WTC11 (cell line): ENCODE data around the gene CNTNAP2. TPM values are rescaled to one million over a fixed set of nuclear protein-coding genes. Genes with fewer than 3 reads are reported as not detected.
A peak's percentile ranks its signal among the peaks of the same experiment; 100 is the strongest.

ENCODE experiments used
- ATAC-seq: fragments of 200-7000 bp; cut with Tn5 transposase; 2 replicates; pipeline ENCODE4 v1.10.0; 2021; ENCODE audit warnings: mild to moderate bottlenecking, moderate library complexity
- CTCF ChIA-PET: fragments of 300-600 bp; sonication (Branson Sonifier 250); formaldehyde crosslinking; loops from one replicate; lab custom pipeline; 2021; ENCODE audit warnings: antibody characterized with exemption; lab: Charles Lee
- POLR2A ChIA-PET: fragments of 350-600 bp; sonication (Branson Sonifier 250); formaldehyde crosslinking; loops from one replicate; lab custom pipeline; 2021; ENCODE audit warnings: antibody characterized with exemption; lab: Charles Lee
- DNase-seq: peaks from one replicate; pipeline ENCODE4 v3.0.0; 2021; ENCODE audit warnings: low spot score
- H3K27ac Mint-ChIP-seq: 2 replicates; pipeline ENCODE4 v1.8.0; 2021; ENCODE audit warnings: mixed read lengths
- H3K27me3 Mint-ChIP-seq: 2 replicates; pipeline ENCODE4 v1.8.0; 2021; ENCODE audit warnings: low read depth, mild to moderate bottlenecking, moderate library complexity, mixed read lengths
- H3K36me3 Mint-ChIP-seq: 2 replicates; pipeline ENCODE4 v1.8.0; 2021; ENCODE audit warnings: mixed read lengths
- H3K4me1 Mint-ChIP-seq: 2 replicates; pipeline ENCODE4 v1.8.0; 2022; ENCODE audit warnings: mixed read lengths
- H3K4me3 Mint-ChIP-seq: 2 replicates; pipeline ENCODE4 v1.8.0; 2021; ENCODE audit warnings: mild to moderate bottlenecking, moderate library complexity, mixed read lengths
- H3K9me3 Mint-ChIP-seq: 2 replicates; pipeline ENCODE4 v1.8.0; 2021; ENCODE audit warnings: mixed read lengths
- ATF1 ChIP-seq: sonication (generic); formaldehyde crosslinking; IDR thresholded peaks from 2 replicates; pipeline ENCODE4 v1.8.1; 2023; ENCODE audit warnings: mild to moderate bottlenecking, moderate library complexity, missing genetic modification reagents
- CBFB ChIP-seq: sonication (generic); formaldehyde crosslinking; IDR thresholded peaks from 2 replicates; pipeline ENCODE4 v1.8.1; 2022; ENCODE audit warnings: mild to moderate bottlenecking, low read depth, missing genetic modification reagents
- GRHL2 ChIP-seq: fragments of 250-450 bp; sonication (Bioruptor Pico); IDR thresholded peaks from 2 replicates; pipeline ENCODE4 v1.8.0; 2022; ENCODE audit warnings: mild to moderate bottlenecking, moderate library complexity; ENCODE audit not compliant: insufficient replicate concordance, severe bottlenecking
- GTF2I ChIP-seq: fragments of 250-450 bp; sonication (Bioruptor Pico); conservative IDR thresholded peaks from 2 replicates; pipeline ENCODE4 v1.4.0; 2021; ENCODE audit warnings: mild to moderate bottlenecking
- HMGA2 ChIP-seq: fragments of 250-450 bp; sonication (Bioruptor Pico); IDR thresholded peaks from 2 replicates; pipeline ENCODE4 v1.4.0; 2021; ENCODE audit warnings: mild to moderate bottlenecking, moderate library complexity
- IRF2 ChIP-seq: sonication (generic); formaldehyde crosslinking; IDR thresholded peaks from 2 replicates; pipeline ENCODE4 v1.8.0; 2022; ENCODE audit warnings: low read depth, missing genetic modification reagents, borderline replicate concordance
- KAT7 ChIP-seq: sonication (generic); formaldehyde crosslinking; IDR thresholded peaks from 2 replicates; pipeline ENCODE4 v1.8.1; 2023; ENCODE audit warnings: missing genetic modification reagents, mild to moderate bottlenecking, borderline replicate concordance
- MYBL2 ChIP-seq: sonication (generic); formaldehyde crosslinking; IDR thresholded peaks from 2 replicates; pipeline ENCODE4 v1.8.1; 2023; ENCODE audit warnings: mild to moderate bottlenecking, moderate library complexity, missing genetic modification reagents
- NFYB ChIP-seq: sonication (generic); formaldehyde crosslinking; conservative IDR thresholded peaks from 2 replicates; pipeline ENCODE4 v1.8.0; 2022; ENCODE audit warnings: low read depth, missing genetic modification reagents
- NR2C2 ChIP-seq: sonication (generic); formaldehyde crosslinking; IDR thresholded peaks from 2 replicates; pipeline ENCODE4 v1.8.0; 2022; ENCODE audit warnings: mild to moderate bottlenecking, missing genetic modification reagents
- NR3C1 ChIP-seq: sonication (generic); formaldehyde crosslinking; conservative IDR thresholded peaks from 2 replicates; pipeline ENCODE4 v1.8.1; 2023; ENCODE audit warnings: low read depth, mild to moderate bottlenecking, missing genetic modification reagents
- SOX15 ChIP-seq: fragments of 250-450 bp; sonication (Bioruptor Pico); IDR thresholded peaks from 2 replicates; pipeline ENCODE4 v1.9.0; 2021; ENCODE audit warnings: mild to moderate bottlenecking
- TEAD1 ChIP-seq: sonication (generic); formaldehyde crosslinking; IDR thresholded peaks from 2 replicates; pipeline ENCODE4 v1.8.0; 2022; ENCODE audit warnings: mild to moderate bottlenecking, missing genetic modification reagents
- ZNF121 ChIP-seq: sonication (generic); formaldehyde crosslinking; IDR thresholded peaks from 2 replicates; pipeline ENCODE4 v1.8.0; 2023; ENCODE audit warnings: missing genetic modification reagents
- ZNF416 ChIP-seq: fragments of 250-450 bp; sonication (Bioruptor Pico); IDR thresholded peaks from 2 replicates; pipeline ENCODE4 v1.9.0; 2021; ENCODE audit warnings: mild to moderate bottlenecking, inconsistent platforms
- ZNF423 ChIP-seq: fragments of 250-450 bp; sonication (Bioruptor Pico); IDR thresholded peaks from 2 replicates; pipeline ENCODE4 v2.1.2; 2022; ENCODE audit warnings: mild to moderate bottlenecking, moderate library complexity
- total RNA-seq: library from RNA; stranded (reverse); gene quantifications from 3 replicates; pipeline ENCODE4 v1.2.3, GENCODE V29; 2021
- TF ChIP-seq, protein P1 (sequence below): sonication (generic); formaldehyde crosslinking; IDR thresholded peaks from 2 replicates; pipeline ENCODE4 v1.8.1; 2022; ENCODE audit warnings: mild to moderate bottlenecking, moderate library complexity, missing genetic modification reagents
- TF ChIP-seq, protein P2 (sequence below): fragments of 250-450 bp; sonication (Bioruptor Pico); IDR thresholded peaks from 2 replicates; pipeline ENCODE4 v1.8.0; 2021; ENCODE audit warnings: mild to moderate bottlenecking
- TF ChIP-seq, protein P3 (sequence below): sonication (generic); formaldehyde crosslinking; IDR thresholded peaks from 2 replicates; pipeline ENCODE4 v1.8.1; 2022; ENCODE audit warnings: missing genetic modification reagents, borderline replicate concordance
- TF ChIP-seq, protein P4 (sequence below): sonication (generic); formaldehyde crosslinking; IDR thresholded peaks from 2 replicates; pipeline ENCODE4 v1.8.1; 2022; ENCODE audit warnings: low read depth, mild to moderate bottlenecking, moderate library complexity, missing genetic modification reagents, borderline replicate concordance
- TF ChIP-seq, protein P5 (sequence below): sonication (generic); formaldehyde crosslinking; IDR thresholded peaks from 2 replicates; pipeline ENCODE4 v1.8.0; 2022; ENCODE audit warnings: mild to moderate bottlenecking, missing genetic modification reagents
- TF ChIP-seq, protein P6 (sequence below): fragments of 250-450 bp; sonication (Bioruptor Pico); IDR thresholded peaks from 2 replicates; pipeline ENCODE4 v2.1.2; 2022; ENCODE audit warnings: mild to moderate bottlenecking, moderate library complexity

The CNTNAP2 gene
- total RNA-seq, 1 experiment from 2014 or later: 63.8 TPM

DNA sequence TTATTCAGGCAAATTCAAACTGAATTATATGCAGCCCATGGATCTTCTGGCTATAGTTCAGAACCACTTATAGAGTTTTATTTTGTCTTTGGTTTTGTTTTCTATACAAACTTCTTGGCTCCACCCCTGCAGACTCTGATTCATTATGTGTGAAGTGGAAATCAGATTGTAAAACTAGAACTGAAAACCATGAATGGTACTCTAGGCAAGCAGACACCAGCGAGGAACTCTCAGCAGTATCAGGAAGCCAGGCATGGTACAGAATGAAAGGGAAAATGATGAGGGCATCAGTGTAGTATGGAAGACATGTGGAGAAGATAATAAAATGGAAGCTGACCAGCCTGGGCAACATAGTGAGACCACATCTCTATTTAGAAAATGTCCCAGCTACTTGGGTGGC is 1447.1 kb downstream of the CNTNAP2 start:
- H3K27ac Mint-ChIP-seq: no peak overlapping the region
- ChIA-PET CTCF (no interaction called here), POLR2A (no interaction called here)
- TF ChIP-seq, protein P1, sequence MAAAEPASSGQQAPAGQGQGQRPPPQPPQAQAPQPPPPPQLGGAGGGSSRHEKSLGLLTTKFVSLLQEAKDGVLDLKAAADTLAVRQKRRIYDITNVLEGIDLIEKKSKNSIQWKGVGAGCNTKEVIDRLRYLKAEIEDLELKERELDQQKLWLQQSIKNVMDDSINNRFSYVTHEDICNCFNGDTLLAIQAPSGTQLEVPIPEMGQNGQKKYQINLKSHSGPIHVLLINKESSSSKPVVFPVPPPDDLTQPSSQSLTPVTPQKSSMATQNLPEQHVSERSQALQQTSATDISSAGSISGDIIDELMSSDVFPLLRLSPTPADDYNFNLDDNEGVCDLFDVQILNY: no peak
- no peak for TF ChIP-seq ZNF416 (CRISPR knock-in tag)
- no peak for TF ChIP-seq GRHL2
- TF ChIP-seq, protein P2, sequence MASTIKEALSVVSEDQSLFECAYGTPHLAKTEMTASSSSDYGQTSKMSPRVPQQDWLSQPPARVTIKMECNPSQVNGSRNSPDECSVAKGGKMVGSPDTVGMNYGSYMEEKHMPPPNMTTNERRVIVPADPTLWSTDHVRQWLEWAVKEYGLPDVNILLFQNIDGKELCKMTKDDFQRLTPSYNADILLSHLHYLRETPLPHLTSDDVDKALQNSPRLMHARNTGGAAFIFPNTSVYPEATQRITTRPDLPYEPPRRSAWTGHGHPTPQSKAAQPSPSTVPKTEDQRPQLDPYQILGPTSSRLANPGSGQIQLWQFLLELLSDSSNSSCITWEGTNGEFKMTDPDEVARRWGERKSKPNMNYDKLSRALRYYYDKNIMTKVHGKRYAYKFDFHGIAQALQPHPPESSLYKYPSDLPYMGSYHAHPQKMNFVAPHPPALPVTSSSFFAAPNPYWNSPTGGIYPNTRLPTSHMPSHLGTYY: no peak
- no peak for TF ChIP-seq KAT7 (CRISPR knock-in tag)
- no peak for TF ChIP-seq MYBL2 (CRISPR knock-in tag)
- TF ChIP-seq, protein P3, sequence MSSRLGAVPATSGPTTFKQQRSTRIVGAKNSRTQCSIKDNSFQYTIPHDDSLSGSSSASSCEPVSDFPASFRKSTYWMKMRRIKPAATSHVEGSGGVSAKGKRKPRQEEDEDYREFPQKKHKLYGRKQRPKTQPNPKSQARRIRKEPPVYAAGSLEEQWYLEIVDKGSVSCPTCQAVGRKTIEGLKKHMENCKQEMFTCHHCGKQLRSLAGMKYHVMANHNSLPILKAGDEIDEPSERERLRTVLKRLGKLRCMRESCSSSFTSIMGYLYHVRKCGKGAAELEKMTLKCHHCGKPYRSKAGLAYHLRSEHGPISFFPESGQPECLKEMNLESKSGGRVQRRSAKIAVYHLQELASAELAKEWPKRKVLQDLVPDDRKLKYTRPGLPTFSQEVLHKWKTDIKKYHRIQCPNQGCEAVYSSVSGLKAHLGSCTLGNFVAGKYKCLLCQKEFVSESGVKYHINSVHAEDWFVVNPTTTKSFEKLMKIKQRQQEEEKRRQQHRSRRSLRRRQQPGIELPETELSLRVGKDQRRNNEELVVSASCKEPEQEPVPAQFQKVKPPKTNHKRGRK (CRISPR knock-in tag): no peak
- no peak for TF ChIP-seq ZNF121 (CRISPR knock-in tag)
- no peak for TF ChIP-seq NFYB (CRISPR knock-in tag)
- TF ChIP-seq, protein P4, sequence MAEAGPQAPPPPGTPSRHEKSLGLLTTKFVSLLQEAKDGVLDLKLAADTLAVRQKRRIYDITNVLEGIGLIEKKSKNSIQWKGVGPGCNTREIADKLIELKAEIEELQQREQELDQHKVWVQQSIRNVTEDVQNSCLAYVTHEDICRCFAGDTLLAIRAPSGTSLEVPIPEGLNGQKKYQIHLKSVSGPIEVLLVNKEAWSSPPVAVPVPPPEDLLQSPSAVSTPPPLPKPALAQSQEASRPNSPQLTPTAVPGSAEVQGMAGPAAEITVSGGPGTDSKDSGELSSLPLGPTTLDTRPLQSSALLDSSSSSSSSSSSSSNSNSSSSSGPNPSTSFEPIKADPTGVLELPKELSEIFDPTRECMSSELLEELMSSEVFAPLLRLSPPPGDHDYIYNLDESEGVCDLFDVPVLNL (CRISPR knock-in tag): no peak
- no peak for TF ChIP-seq HMGA2 (CRISPR knock-in tag)
- TF ChIP-seq, protein P5, sequence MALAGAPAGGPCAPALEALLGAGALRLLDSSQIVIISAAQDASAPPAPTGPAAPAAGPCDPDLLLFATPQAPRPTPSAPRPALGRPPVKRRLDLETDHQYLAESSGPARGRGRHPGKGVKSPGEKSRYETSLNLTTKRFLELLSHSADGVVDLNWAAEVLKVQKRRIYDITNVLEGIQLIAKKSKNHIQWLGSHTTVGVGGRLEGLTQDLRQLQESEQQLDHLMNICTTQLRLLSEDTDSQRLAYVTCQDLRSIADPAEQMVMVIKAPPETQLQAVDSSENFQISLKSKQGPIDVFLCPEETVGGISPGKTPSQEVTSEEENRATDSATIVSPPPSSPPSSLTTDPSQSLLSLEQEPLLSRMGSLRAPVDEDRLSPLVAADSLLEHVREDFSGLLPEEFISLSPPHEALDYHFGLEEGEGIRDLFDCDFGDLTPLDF (CRISPR knock-in tag): no peak
- TF ChIP-seq GTF2I (CRISPR knock-in tag): no peak
- TF ChIP-seq ATF1: no peak
- ATAC-seq: no peak
- H3K4me1 Mint-ChIP-seq: peaks cover 20% of the 10 kb centered on the region
- no peaks in the 10 kb centered on the region; the same call in 1 of the 2 replicates for H3K27me3 Mint-ChIP-seq
- no peak for DNase-seq
- H3K9me3 Mint-ChIP-seq: peaks cover 24% of the 10 kb centered on the region
- H3K36me3 Mint-ChIP-seq: peaks cover 3% of the 10 kb centered on the region; the same call in 1 of the 2 replicates
- H3K4me3 Mint-ChIP-seq: no peak overlapping the region

DNA sequence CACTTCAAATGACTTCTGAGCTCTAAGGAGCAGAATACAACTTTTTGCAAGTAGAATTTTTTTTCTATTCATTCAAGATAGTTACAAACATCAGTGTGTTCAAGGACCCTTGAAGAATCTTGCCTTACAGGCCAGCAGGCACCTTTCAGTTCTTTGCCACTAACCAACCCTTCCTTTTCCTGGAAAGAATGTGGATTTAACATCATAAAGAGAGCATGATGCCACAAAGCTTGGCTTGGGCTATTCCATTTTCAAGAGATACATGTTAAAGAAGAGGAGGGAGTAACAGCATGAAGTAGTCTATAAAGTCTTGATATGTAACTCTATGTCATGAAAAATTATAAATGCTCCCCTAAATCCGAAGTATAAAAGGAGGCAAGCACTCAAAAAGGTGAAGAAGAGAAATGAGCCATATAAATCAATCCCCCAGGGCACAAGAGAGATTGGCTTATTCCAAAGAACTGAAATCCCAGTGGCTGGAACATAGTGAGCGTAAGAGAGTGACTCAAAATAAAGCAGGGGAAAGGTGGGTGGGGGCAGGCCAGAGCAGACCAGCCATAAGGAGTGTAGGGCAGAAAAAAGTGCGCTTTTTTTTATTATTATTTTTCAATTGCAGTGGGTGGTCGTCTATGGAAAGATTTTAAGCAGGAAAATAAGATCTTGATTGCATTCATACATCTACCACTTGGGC is 1448.3 kb downstream of the CNTNAP2 start:
- Mint-ChIP-seq H3K36me3 (peaks cover 3% of the 10 kb centered on the region; the same call in 1 of the 2 replicates), H3K27me3 (no peaks in the 10 kb centered on the region; the same call in 1 of the 2 replicates), H3K27ac (peak overlapping the region; percentile 47; the same call in 1 of the 2 replicates), H3K4me3 (no peak overlapping the region), H3K9me3 (peaks cover 20% of the 10 kb centered on the region), H3K4me1 (peaks cover 20% of the 10 kb centered on the region)
- ChIA-PET CTCF (interaction anchor here (1.5 kb wide), 1 partner anchor 18 kb away, joined by 5 read pairs; no protein-coding TSS in a partner anchor), POLR2A (no interaction called here)
- DNase-seq: no peak
- ATAC-seq: peak; percentile 72
- TF ChIP-seq NR2C2 (CRISPR knock-in tag): no peak
- TF ChIP-seq, protein P4 (CRISPR knock-in tag): no peak
- TF ChIP-seq ZNF423 (CRISPR knock-in tag): no peak
- no peak for TF ChIP-seq CBFB (CRISPR knock-in tag)
- TF ChIP-seq, protein P3 (CRISPR knock-in tag): no peak
- no peak for TF ChIP-seq IRF2 (CRISPR knock-in tag)
- no peak for TF ChIP-seq SOX15 (CRISPR knock-in tag)
- TF ChIP-seq GTF2I (CRISPR knock-in tag): no peak
- TF ChIP-seq HMGA2 (CRISPR knock-in tag): no peak
- TF ChIP-seq NR3C1: no peak
- TF ChIP-seq, protein P6, sequence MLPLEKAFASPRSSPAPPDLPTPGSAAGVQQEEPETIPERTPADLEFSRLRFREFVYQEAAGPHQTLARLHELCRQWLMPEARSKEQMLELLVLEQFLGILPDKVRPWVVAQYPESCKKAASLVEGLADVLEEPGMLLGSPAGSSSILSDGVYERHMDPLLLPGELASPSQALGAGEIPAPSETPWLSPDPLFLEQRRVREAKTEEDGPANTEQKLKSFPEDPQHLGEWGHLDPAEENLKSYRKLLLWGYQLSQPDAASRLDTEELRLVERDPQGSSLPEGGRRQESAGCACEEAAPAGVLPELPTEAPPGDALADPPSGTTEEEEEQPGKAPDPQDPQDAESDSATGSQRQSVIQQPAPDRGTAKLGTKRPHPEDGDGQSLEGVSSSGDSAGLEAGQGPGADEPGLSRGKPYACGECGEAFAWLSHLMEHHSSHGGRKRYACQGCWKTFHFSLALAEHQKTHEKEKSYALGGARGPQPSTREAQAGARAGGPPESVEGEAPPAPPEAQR (CRISPR knock-in tag): no peak
- no peak for TF ChIP-seq ZNF121 (CRISPR knock-in tag)
- TF ChIP-seq TEAD1 (CRISPR knock-in tag): no peak
